ENCODE measurements around the gene EXOC3L4. TPM values are rescaled to one million over a fixed set of nuclear protein-coding genes. Genes with fewer than 3 reads are reported as not detected.

Gene EXOC3L4
- total and polyA plus RNA-seq, 9 of the 15 experiments (the other 6 are each of a cell fraction or from before 2014, with no cell fraction given), result 0.10 to 6.7 (median 0.98) TPM; not detected in 1

- H3K9me3 ChIP-seq (replicated peaks; ENCODE audit: control insufficient read depth, insufficient read depth, low read depth, low read length), result no peaks in the 10 kb centered on the region
- no peaks in the 10 kb centered on the region for H3K9me1 ChIP-seq (ENCODE audit: control insufficient read depth, insufficient read depth, low read length)
- intact Hi-C loops (cut with micrococcal nuclease), result no loop called here
- no peaks in the 10 kb centered on the region for H3K27me3 ChIP-seq (ENCODE audit: control insufficient read depth in 2 of 2, insufficient read depth in 2 of 2, low read length in 2 of 2)
- peaks cover 31% of the 10 kb centered on the region for H3K79me2 ChIP-seq (ENCODE audit: control insufficient read depth, insufficient read depth, low read length)
- FAIRE-seq, result no peak
- in situ Hi-C loops (cut with MboI), result no loop called here
- H3K36me3 ChIP-seq (ENCODE audit: control insufficient read depth, insufficient read depth, low read length), result no peaks in the 10 kb centered on the region
- 0% methylated on average over 6 of the region's 50 CpGs for WGBS (ENCODE audit: insufficient coverage, low coverage, missing lambda C conversion rate)
- peak overlapping the region; percentile 78 for H3K4me2 ChIP-seq (ENCODE audit: insufficient read depth, low read length)
- H3K9ac ChIP-seq (ENCODE audit: insufficient read depth in 1 of 2, low read depth in 2 of 2, low read length in 2 of 2), result peak overlapping the region; percentile 49 to 97; a peak in 3 of 4 replicates
- TF ChIP-seq GABPA (tag; conservative IDR thresholded peaks at IDR 0.05; ENCODE audit: low read depth) (peak; percentile 38; the same call in 1 of the 2 replicates), GATA2 (CRISPR knock-in tag; IDR thresholded peaks at IDR 0.05) (no peak), EGR1 (conservative IDR thresholded peaks at IDR 0.05) (peak; percentile 82), KDM1A (IDR thresholded peaks at IDR 0.05) (peak in 1 of 2 experiments; percentile 18; a peak in 1 of 4 replicates), ELK1 (CRISPR knock-in tag; IDR thresholded peaks at IDR 0.05) (no peak), ETV6 (IDR thresholded peaks at IDR 0.05; ENCODE audit: borderline replicate concordance in 1 of 2, low read depth in 2 of 2, low read length in 1 of 2) (no peak), ETV6 (CRISPR knock-in tag; IDR thresholded peaks at IDR 0.05; ENCODE audit: borderline replicate concordance) (no peak), MAFF (IDR thresholded peaks at IDR 0.05; ENCODE audit: low read length) (no peak), ZBTB7A (IDR thresholded peaks at IDR 0.05; ENCODE audit: borderline replicate concordance, control insufficient read depth, low read depth, low read length) (peak; percentile 2; the same call in 1 of the 2 replicates), VEZF1 (CRISPR knock-in tag; IDR thresholded peaks at IDR 0.05) (0 out of 2 replicates have a peak, but pooled peaks have one; percentile 25), THAP7 (CRISPR knock-in tag; IDR thresholded peaks at IDR 0.05) (no peak), ZSCAN32 (CRISPR knock-in tag; IDR thresholded peaks at IDR 0.05) (no peak), BRCA1 (IDR thresholded peaks at IDR 0.05) (no peak), BRCA1 (CRISPR knock-in tag; IDR thresholded peaks at IDR 0.05) (no peak)
- peak; percentile 47 to 69 (median 64) for DNase-seq (ENCODE audit: extremely low read depth in 1 of 4, low spot score in 3 of 4)
- POLR2A ChIA-PET, result interaction anchor here (0.6 kb wide), 2 partner anchors 18 to 113 kb away, joined by 3 to 4 read pairs; no protein-coding TSS in a partner anchor
- H2AFZ ChIP-seq (ENCODE audit: low read depth, low read length), result peak overlapping the region; percentile 59
- H3K27ac ChIP-seq (ENCODE audit: extremely low read depth, low read depth, low read length), result peak overlapping the region; percentile 48; the same call in 2 of the 3 replicates
- CTCF ChIA-PET (ENCODE audit: low intra/inter-chr PET ratio), result no interaction called here
- no peaks in the 10 kb centered on the region for H4K20me1 ChIP-seq (replicated peaks; ENCODE audit: control insufficient read depth, insufficient read depth, low read length)
- ATAC-seq, result peak; percentile 12
- H3K4me1 ChIP-seq (replicated peaks in 1 of 2; ENCODE audit: control insufficient read depth in 2 of 2, insufficient read depth in 2 of 2, low read length in 2 of 2), result peaks cover 14 to 26% of the 10 kb centered on the region in 2 experiments; a peak in 4 of 5 replicates
- H3K4me3 ChIP-seq, result peak overlapping the region; percentile 55
- BruUV-seq (replicated peaks), result no TSS peak
These were observed 38.0 kb upstream of the EXOC3L4 start for GRCh38 chr14:103056322-103057027.
